Measurements from ENCODE around the gene FAM25G.
"Not testable (repeated sequence)": the region's sequence is repeated elsewhere in the genome, so short reads cannot be mapped to it uniquely, and the experiment has no call there.

FAM25G gene

GRCh38 chr10:47480133-47480532 lies 11.4 kb downstream of the FAM25G start:
- not testable (repeated sequence) for H3K4me3 ChIP-seq (ENCODE audit: low read depth, low read length); H3K9me3 ChIP-seq (ENCODE audit: control insufficient read depth, insufficient read depth, low read length); H3K9ac ChIP-seq (ENCODE audit: low read depth, low read length); H3K36me3 ChIP-seq (ENCODE audit: control insufficient read depth, insufficient read depth, low read length); H3K4me1 ChIP-seq (ENCODE audit: control insufficient read depth, insufficient read depth, low read length); H3K27me3 ChIP-seq (ENCODE audit: control insufficient read depth, insufficient read depth, low read length); H3K27ac ChIP-seq (ENCODE audit: low read depth, low read length)

DNA sequence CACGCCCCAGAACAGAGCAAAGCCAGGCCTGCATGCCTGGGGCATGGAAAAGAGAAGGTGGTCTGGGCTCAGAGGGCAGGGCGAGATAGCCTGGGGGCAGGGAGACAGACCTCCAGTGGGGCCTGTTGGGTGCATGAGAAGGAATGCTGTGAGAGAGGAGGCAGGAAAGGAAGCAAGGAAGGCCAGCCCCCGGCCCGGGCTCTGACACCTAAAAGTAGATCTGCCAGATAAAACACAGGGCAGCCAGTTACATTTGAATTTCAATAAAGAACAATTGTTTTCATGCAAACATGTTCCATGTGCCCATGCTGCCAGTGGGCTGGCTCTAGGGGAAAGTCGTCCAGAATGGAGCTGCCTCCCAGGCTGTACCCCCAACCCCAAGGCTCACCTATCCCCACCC lies 13.4 kb downstream of the FAM25G start:
- H3K27ac ChIP-seq (ENCODE audit: low read depth, low read length); H3K27me3 ChIP-seq (ENCODE audit: control insufficient read depth, insufficient read depth, low read length); H3K9ac ChIP-seq (ENCODE audit: low read depth, low read length); H3K36me3 ChIP-seq (ENCODE audit: control insufficient read depth, insufficient read depth, low read length); H3K9me3 ChIP-seq (ENCODE audit: control insufficient read depth, insufficient read depth, low read length); H3K4me3 ChIP-seq (ENCODE audit: low read depth, low read length); H3K4me1 ChIP-seq (ENCODE audit: control insufficient read depth, insufficient read depth, low read length): not testable (repeated sequence)

GRCh38 chr10:47477078-47477477 lies 14.4 kb downstream of the FAM25G start:
- not testable (repeated sequence) for H3K27ac ChIP-seq (ENCODE audit: low read depth, low read length); H3K4me1 ChIP-seq (ENCODE audit: control insufficient read depth, insufficient read depth, low read length); H3K4me3 ChIP-seq (ENCODE audit: low read depth, low read length); H3K9me3 ChIP-seq (ENCODE audit: control insufficient read depth, insufficient read depth, low read length); H3K27me3 ChIP-seq (ENCODE audit: control insufficient read depth, insufficient read depth, low read length); H3K36me3 ChIP-seq (ENCODE audit: control insufficient read depth, insufficient read depth, low read length); H3K9ac ChIP-seq (ENCODE audit: low read depth, low read length)

GRCh38 chr10:47475101-47475500 lies 16.4 kb downstream of the FAM25G start:
- H3K27me3 ChIP-seq (ENCODE audit: control insufficient read depth, insufficient read depth, low read length); H3K9me3 ChIP-seq (ENCODE audit: control insufficient read depth, insufficient read depth, low read length); H3K4me3 ChIP-seq (ENCODE audit: low read depth, low read length); H3K4me1 ChIP-seq (ENCODE audit: control insufficient read depth, insufficient read depth, low read length); H3K36me3 ChIP-seq (ENCODE audit: control insufficient read depth, insufficient read depth, low read length); H3K9ac ChIP-seq (ENCODE audit: low read depth, low read length); H3K27ac ChIP-seq (ENCODE audit: low read depth, low read length): not testable (repeated sequence)

- not testable (repeated sequence) for H3K36me3 ChIP-seq (ENCODE audit: control insufficient read depth, insufficient read depth, low read length); H3K4me3 ChIP-seq (ENCODE audit: low read depth, low read length); H3K4me1 ChIP-seq (ENCODE audit: control insufficient read depth, insufficient read depth, low read length); H3K9me3 ChIP-seq (ENCODE audit: control insufficient read depth, insufficient read depth, low read length); H3K27ac ChIP-seq (ENCODE audit: low read depth, low read length); H3K9ac ChIP-seq (ENCODE audit: low read depth, low read length); H3K27me3 ChIP-seq (ENCODE audit: control insufficient read depth, insufficient read depth, low read length)
Measured at GRCh38 chr10:47473516-47473915, 18.0 kb downstream of the FAM25G start.

- not testable (repeated sequence) for H3K27ac ChIP-seq (ENCODE audit: low read depth, low read length); H3K27me3 ChIP-seq (ENCODE audit: control insufficient read depth, insufficient read depth, low read length); H3K4me3 ChIP-seq (ENCODE audit: low read depth, low read length); H3K9ac ChIP-seq (ENCODE audit: low read depth, low read length); H3K9me3 ChIP-seq (ENCODE audit: control insufficient read depth, insufficient read depth, low read length); H3K36me3 ChIP-seq (ENCODE audit: control insufficient read depth, insufficient read depth, low read length); H3K4me1 ChIP-seq (ENCODE audit: control insufficient read depth, insufficient read depth, low read length)
Measured at GRCh38 chr10:47472647-47473046, 18.9 kb downstream of the FAM25G start.

- H3K4me1 ChIP-seq (ENCODE audit: control insufficient read depth, insufficient read depth, low read length); H3K9ac ChIP-seq (ENCODE audit: low read depth, low read length); H3K27ac ChIP-seq (ENCODE audit: low read depth, low read length): not testable (repeated sequence)
Measured at GRCh38 chr10:47472072-47472471, 19.4 kb downstream of the FAM25G start.

DNA sequence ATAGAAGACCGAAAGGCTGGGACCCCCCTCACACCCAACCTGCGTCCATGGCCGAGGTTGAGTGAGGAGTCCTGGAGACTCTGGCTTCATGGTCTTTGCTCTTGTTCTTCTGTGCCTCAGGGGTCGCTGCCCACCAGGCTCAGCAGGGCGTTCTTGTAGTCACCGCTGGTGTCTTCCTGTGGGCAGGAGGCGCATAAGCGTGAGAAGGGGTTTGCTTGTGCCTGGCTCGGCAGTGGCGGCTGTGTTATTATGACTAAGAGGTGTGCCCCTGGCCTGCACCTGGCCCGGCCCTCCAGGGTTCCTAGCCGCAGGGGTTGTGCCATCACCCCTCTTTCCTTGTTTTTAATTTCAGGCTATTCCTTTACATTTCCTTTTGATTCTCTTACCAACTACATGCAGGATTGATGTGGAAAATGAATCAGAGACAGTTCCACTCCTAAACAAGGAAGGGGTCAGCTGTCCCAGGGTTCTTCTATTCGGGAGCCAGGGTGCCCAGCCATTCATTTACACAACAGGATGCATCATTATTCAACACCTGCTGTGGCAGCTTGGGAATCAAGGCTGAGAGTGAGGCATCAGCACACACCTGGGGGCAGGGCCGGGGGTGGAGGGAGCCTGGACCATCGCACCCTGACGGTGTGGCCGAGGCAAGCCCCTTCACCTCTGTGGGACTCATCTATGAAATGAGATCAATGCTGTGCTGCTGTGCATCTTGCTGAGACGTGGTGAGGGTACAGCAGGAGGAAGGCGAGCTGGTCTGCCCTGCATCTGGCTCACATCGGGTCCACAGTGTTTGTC lies 22.6 kb downstream of the FAM25G start:
- not testable (repeated sequence) for H3K27me3 ChIP-seq (ENCODE audit: control insufficient read depth, insufficient read depth, low read length); H3K9ac ChIP-seq (ENCODE audit: low read depth, low read length); H3K27ac ChIP-seq (ENCODE audit: low read depth, low read length); H3K4me3 ChIP-seq (ENCODE audit: low read depth, low read length); H3K4me1 ChIP-seq (ENCODE audit: control insufficient read depth, insufficient read depth, low read length); H3K9me3 ChIP-seq (ENCODE audit: control insufficient read depth, insufficient read depth, low read length); H3K36me3 ChIP-seq (ENCODE audit: control insufficient read depth, insufficient read depth, low read length)

More at GRCh38 chr10:47472072-47472471, 19.4 kb downstream of the FAM25G start:
- not testable (repeated sequence) for H3K9me3 ChIP-seq (ENCODE audit: control insufficient read depth, insufficient read depth, low read length); H3K27me3 ChIP-seq (ENCODE audit: control insufficient read depth, insufficient read depth, low read length); H3K4me3 ChIP-seq (ENCODE audit: low read depth, low read length); H3K36me3 ChIP-seq (ENCODE audit: control insufficient read depth, insufficient read depth, low read length)

- not testable (repeated sequence) for H3K27ac ChIP-seq (ENCODE audit: low read depth, low read length); H3K4me1 ChIP-seq (ENCODE audit: control insufficient read depth, insufficient read depth, low read length); H3K9me3 ChIP-seq (ENCODE audit: control insufficient read depth, insufficient read depth, low read length); H3K9ac ChIP-seq (ENCODE audit: low read depth, low read length); H3K36me3 ChIP-seq (ENCODE audit: control insufficient read depth, insufficient read depth, low read length); H3K4me3 ChIP-seq (ENCODE audit: low read depth, low read length); H3K27me3 ChIP-seq (ENCODE audit: control insufficient read depth, insufficient read depth, low read length)
Measured at GRCh38 chr10:47467957-47468356, 23.5 kb downstream of the FAM25G start.

DNA sequence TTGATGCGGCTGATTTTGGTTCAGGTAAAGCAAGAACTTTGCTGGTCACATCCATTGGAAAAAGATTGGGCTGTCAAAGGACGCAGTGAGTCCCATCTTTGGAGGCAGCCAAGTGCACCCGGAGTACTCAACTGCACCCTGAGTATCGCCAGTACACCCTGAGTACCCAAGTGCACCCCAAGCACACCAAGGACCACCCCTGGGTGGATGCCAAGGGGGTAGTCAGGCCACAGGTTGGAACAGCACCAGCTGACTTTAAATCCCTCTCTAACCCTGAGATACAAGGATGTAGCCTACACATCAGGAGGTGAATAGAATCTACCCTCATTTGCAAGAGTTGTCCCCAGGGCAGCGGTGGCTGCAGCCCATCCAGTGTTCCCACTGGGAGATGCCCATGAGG lies 24.0 kb downstream of the FAM25G start:
- not testable (repeated sequence) for H3K4me1 ChIP-seq (ENCODE audit: control insufficient read depth, insufficient read depth, low read length); H3K27me3 ChIP-seq (ENCODE audit: control insufficient read depth, insufficient read depth, low read length); H3K36me3 ChIP-seq (ENCODE audit: control insufficient read depth, insufficient read depth, low read length); H3K4me3 ChIP-seq (ENCODE audit: low read depth, low read length); H3K27ac ChIP-seq (ENCODE audit: low read depth, low read length); H3K9ac ChIP-seq (ENCODE audit: low read depth, low read length); H3K9me3 ChIP-seq (ENCODE audit: control insufficient read depth, insufficient read depth, low read length)

GRCh38 chr10:47465216-47465917 lies 26.1 kb downstream of the FAM25G start:
- H3K9ac ChIP-seq (ENCODE audit: low read depth, low read length); H3K4me3 ChIP-seq (ENCODE audit: low read depth, low read length); H3K9me3 ChIP-seq (ENCODE audit: control insufficient read depth, insufficient read depth, low read length); H3K27ac ChIP-seq (ENCODE audit: low read depth, low read length); H3K4me1 ChIP-seq (ENCODE audit: control insufficient read depth, insufficient read depth, low read length); H3K27me3 ChIP-seq (ENCODE audit: control insufficient read depth, insufficient read depth, low read length); H3K36me3 ChIP-seq (ENCODE audit: control insufficient read depth, insufficient read depth, low read length): not testable (repeated sequence)
